CD4-positive, alpha-beta T cell treated with Interleukin-4 for 4 hours (primary cell): ENCODE measurements around the gene OR11H7.
"Not testable (repeated sequence)": the region's sequence is repeated elsewhere in the genome, so short reads cannot be mapped to it uniquely, and the experiment has no call there.

Source experiments
- DNase-seq: peaks from one replicate; pipeline ENCODE4 v3.0.0-alpha.2; 2020

Gene OR11H7

GRCh38 chr14:20280265-20280664, 51.5 kb downstream of the OR11H7 start:
- not testable (repeated sequence) for DNase-seq
